Skeletal muscle satellite cell (primary cell): ENCODE results near the gene CYP8B1.
A peak's percentile ranks its signal among the peaks of the same experiment; 100 is the strongest.

Experiments
- H3K27me3 ChIP-seq: 2 replicates; pipeline ENCODE4 v1.7.0; 2013; ENCODE audit warnings: low read length; ENCODE audit not compliant: control insufficient read depth, insufficient read depth
- H3K36me3 ChIP-seq: 2 replicates; pipeline ENCODE4 v1.7.0; 2013; ENCODE audit warnings: mild to moderate bottlenecking, control low read depth, low read length; ENCODE audit not compliant: insufficient read depth
- H3K4me1 ChIP-seq: 2 replicates; pipeline ENCODE4 v1.7.0; 2013; ENCODE audit warnings: low read length; ENCODE audit not compliant: control insufficient read depth, insufficient read depth
- H3K4me2 ChIP-seq: 2 replicates; pipeline ENCODE4 v1.7.0; 2013; ENCODE audit warnings: mild to moderate bottlenecking, low read length
- H3K4me3 ChIP-seq: 2 replicates; pipeline ENCODE4 v1.7.0; 2013; ENCODE audit warnings: low read length
- H3K9ac ChIP-seq: 2 replicates; pipeline ENCODE4 v1.7.0; 2013; ENCODE audit warnings: mild to moderate bottlenecking, low read depth, low read length, moderate library complexity
- H3K9me3 ChIP-seq: replicated peaks from 2 replicates; pipeline ENCODE4 v1.7.0; 2013; ENCODE audit warnings: mild to moderate bottlenecking, control low read depth, low read length

The CYP8B1 gene

GRCh38 chr3:42880601-42881451, 5.1 kb upstream of the CYP8B1 start:
- Histone ChIP-seq H3K4me1 (peaks cover 6% of the 10 kb centered on the region), H3K9me3 (no peaks in the 10 kb centered on the region), H3K27me3 (peaks cover 31% of the 10 kb centered on the region), H3K4me3 (peak overlapping the region; percentile 74), H3K36me3 (no peaks in the 10 kb centered on the region), H3K9ac (peak overlapping the region; percentile 81), H3K4me2 (peak overlapping the region; percentile 85)

GRCh38 chr3:42880183-42880582, 4.5 kb upstream of the CYP8B1 start:
- peak overlapping the region; percentile 81 for H3K9ac ChIP-seq
- peak overlapping the region; percentile 85 for H3K4me2 ChIP-seq
- H3K36me3 ChIP-seq, result no peaks in the 10 kb centered on the region
- peaks cover 38% of the 10 kb centered on the region for H3K27me3 ChIP-seq
- no peaks in the 10 kb centered on the region for H3K9me3 ChIP-seq
- peaks cover 6% of the 10 kb centered on the region for H3K4me1 ChIP-seq
- peak overlapping the region; percentile 74 for H3K4me3 ChIP-seq

GRCh38 chr3:42877881-42878280, 2.2 kb upstream of the CYP8B1 start:
- peaks cover 49% of the 10 kb centered on the region for H3K27me3 ChIP-seq
- H3K4me3 ChIP-seq, result no peak overlapping the region
- H3K9me3 ChIP-seq, result no peaks in the 10 kb centered on the region
- no peak overlapping the region for H3K9ac ChIP-seq
- no peaks in the 10 kb centered on the region for H3K36me3 ChIP-seq
- H3K4me1 ChIP-seq, result peaks cover 6% of the 10 kb centered on the region
- no peak overlapping the region for H3K4me2 ChIP-seq

- no peak overlapping the region for H3K9ac ChIP-seq
- no peak overlapping the region for H3K4me2 ChIP-seq
- peaks cover 6% of the 10 kb centered on the region for H3K4me1 ChIP-seq
- H3K9me3 ChIP-seq, result no peaks in the 10 kb centered on the region
- peaks cover 56% of the 10 kb centered on the region for H3K27me3 ChIP-seq
- H3K36me3 ChIP-seq, result no peaks in the 10 kb centered on the region
- no peak overlapping the region for H3K4me3 ChIP-seq
These were observed 1.5 kb upstream of the CYP8B1 start for GRCh38 chr3:42876940-42877720.

- H3K4me1 ChIP-seq, result peaks cover 3% of the 10 kb centered on the region
- no peaks in the 10 kb centered on the region for H3K36me3 ChIP-seq
- no peaks in the 10 kb centered on the region for H3K9me3 ChIP-seq
- H3K4me3 ChIP-seq, result no peak overlapping the region
- H3K4me2 ChIP-seq, result no peak overlapping the region
- H3K9ac ChIP-seq, result no peak overlapping the region
- peaks cover 64% of the 10 kb centered on the region for H3K27me3 ChIP-seq
These were observed 722 bp upstream of the CYP8B1 start for GRCh38 chr3:42876401-42876800.

GRCh38 chr3:42874749-42875148, 930 bp downstream of the CYP8B1 start:
- Histone ChIP-seq H3K4me3 (no peak overlapping the region), H3K4me1 (no peaks in the 10 kb centered on the region), H3K4me2 (no peak overlapping the region), H3K27me3 (peaks cover 71% of the 10 kb centered on the region), H3K36me3 (no peaks in the 10 kb centered on the region), H3K9me3 (no peaks in the 10 kb centered on the region), H3K9ac (no peak overlapping the region)

GRCh38 chr3:42873221-42873982, 2.3 kb downstream of the CYP8B1 start:
- Histone ChIP-seq H3K4me3 (no peak overlapping the region), H3K9me3 (no peaks in the 10 kb centered on the region), H3K27me3 (peaks cover 71% of the 10 kb centered on the region), H3K4me1 (no peaks in the 10 kb centered on the region), H3K9ac (no peak overlapping the region), H3K36me3 (no peaks in the 10 kb centered on the region), H3K4me2 (no peak overlapping the region)

GRCh38 chr3:42872718-42873117, 3.0 kb downstream of the CYP8B1 start:
- Histone ChIP-seq H3K4me1 (no peaks in the 10 kb centered on the region), H3K9ac (no peak overlapping the region), H3K36me3 (no peaks in the 10 kb centered on the region), H3K4me3 (no peak overlapping the region), H3K9me3 (no peaks in the 10 kb centered on the region), H3K4me2 (no peak overlapping the region), H3K27me3 (peaks cover 68% of the 10 kb centered on the region)

GRCh38 chr3:42871592-42872196, 4.0 kb downstream of the CYP8B1 start:
- Histone ChIP-seq H3K4me2 (no peak overlapping the region), H3K36me3 (no peaks in the 10 kb centered on the region), H3K9me3 (no peaks in the 10 kb centered on the region), H3K4me1 (no peaks in the 10 kb centered on the region), H3K4me3 (no peak overlapping the region), H3K9ac (no peak overlapping the region), H3K27me3 (peaks cover 62% of the 10 kb centered on the region)

- H3K9me3 ChIP-seq, result no peaks in the 10 kb centered on the region
- no peaks in the 10 kb centered on the region for H3K36me3 ChIP-seq
- H3K9ac ChIP-seq, result no peak overlapping the region
- no peak overlapping the region for H3K4me3 ChIP-seq
- no peaks in the 10 kb centered on the region for H3K4me1 ChIP-seq
- peaks cover 43% of the 10 kb centered on the region for H3K27me3 ChIP-seq
- H3K4me2 ChIP-seq, result no peak overlapping the region
These were observed 6.8 kb downstream of the CYP8B1 start for GRCh38 chr3:42868841-42869240.

- Histone ChIP-seq H3K9ac (no peak overlapping the region), H3K4me1 (no peaks in the 10 kb centered on the region), H3K36me3 (no peaks in the 10 kb centered on the region), H3K4me2 (no peak overlapping the region), H3K27me3 (peaks cover 33% of the 10 kb centered on the region), H3K4me3 (no peak overlapping the region), H3K9me3 (no peaks in the 10 kb centered on the region)
These were observed 8.5 kb downstream of the CYP8B1 start for GRCh38 chr3:42867138-42867537.
